Liver (tissue), 9 donors: ENCODE data around the gene GSTP1. TPM values are rescaled to one million over a fixed set of nuclear protein-coding genes. Genes with fewer than 3 reads are reported as not detected.

Source experiments
- DNase-seq: peaks from one replicate; pipeline ENCODE4 v3.0.0-alpha.2; 2017; ENCODE audit warnings: low spot score
- H3K27ac ChIP-seq, 2 donors: one replicate each; pipeline ENCODE4 v1.7.0; 2013; ENCODE audit warnings: inconsistent platforms in 2 of 2, low read length in 2 of 2, control low read depth in 1 of 2, low read depth in 1 of 2, mild to moderate bottlenecking in 1 of 2
- H3K27me3 ChIP-seq, 4 donors: one replicate each; pipeline versions ENCODE4 v1.6.1 to v1.7.0; 2013; ENCODE audit warnings: low read length in 3 of 4, inconsistent platforms in 1 of 4, mild to moderate bottlenecking in 1 of 4, moderate library complexity in 1 of 4; ENCODE audit not compliant: control insufficient read depth in 4 of 4, insufficient read depth in 4 of 4
- H3K36me3 ChIP-seq, 4 donors: one replicate each; pipeline versions ENCODE4 v1.6.1 to v1.7.0; 2013; ENCODE audit warnings: low read length in 3 of 4, mild to moderate bottlenecking in 3 of 4, low read depth in 1 of 4, moderate library complexity in 1 of 4; ENCODE audit not compliant: control insufficient read depth in 4 of 4, insufficient read depth in 3 of 4
- H3K4me1 ChIP-seq, 4 donors: one replicate each; pipeline versions ENCODE4 v1.6.1 to v1.7.0; 2013; ENCODE audit warnings: low read length in 3 of 4, mild to moderate bottlenecking in 3 of 4, moderate library complexity in 1 of 4; ENCODE audit not compliant: control insufficient read depth in 4 of 4, insufficient read depth in 4 of 4
- H3K4me3 ChIP-seq, 3 donors: one replicate each; pipeline versions ENCODE4 v1.6.1 to v1.7.0; 2013; ENCODE audit warnings: low read length in 3 of 3, control low read depth in 1 of 3, low read depth in 1 of 3, mild to moderate bottlenecking in 1 of 3
- H3K9ac ChIP-seq, 2 donors: one replicate each; pipeline ENCODE4 v1.7.0; 2013; ENCODE audit warnings: low read length in 2 of 2, mild to moderate bottlenecking in 2 of 2, moderate library complexity in 2 of 2, control low read depth in 1 of 2, low read depth in 1 of 2
- H3K9me3 ChIP-seq, 4 donors: one replicate each; pipeline versions ENCODE4 v1.6.1 to v1.7.0; 2013; ENCODE audit warnings: low read length in 3 of 4; ENCODE audit not compliant: control insufficient read depth in 4 of 4
- EGR1 ChIP-seq, 2 donors: IDR thresholded peaks; 2 replicates each; pipeline ENCODE4 v1.6.1; 2016 to 2018; ENCODE audit warnings: antibody characterized with exemption in 2 of 2, low read depth in 2 of 2
- FOXA1 ChIP-seq: IDR thresholded peaks from 2 replicates; pipeline ENCODE4 v1.6.1; 2016; ENCODE audit warnings: antibody characterized with exemption
- FOXA2 ChIP-seq: IDR thresholded peaks from 2 replicates; pipeline ENCODE4 v1.6.1; 2016; ENCODE audit warnings: antibody characterized with exemption
- GABPA ChIP-seq, 2 donors: IDR thresholded peaks in 1 of 2; conservative IDR thresholded peaks in 1 of 2; 2 replicates each; pipeline ENCODE4 v1.6.1; 2016; ENCODE audit warnings: antibody characterized with exemption in 2 of 2, mild to moderate bottlenecking in 1 of 2, moderate library complexity in 1 of 2
- HNF4A ChIP-seq, 2 donors: conservative IDR thresholded peaks; 2 replicates each; pipeline ENCODE4 v1.6.1; 2016; ENCODE audit warnings: antibody characterized with exemption in 2 of 2, mild to moderate bottlenecking in 2 of 2
- JUND ChIP-seq, 2 donors: IDR thresholded peaks; 2 replicates each; pipeline ENCODE4 v1.6.1; 2016; ENCODE audit warnings: antibody characterized with exemption in 2 of 2
- MAX ChIP-seq: IDR thresholded peaks from 2 replicates; pipeline ENCODE4 v1.6.1; 2016; ENCODE audit warnings: antibody characterized with exemption
- NR2F2 ChIP-seq: IDR thresholded peaks from 2 replicates; pipeline ENCODE4 v1.6.1; 2016; ENCODE audit warnings: antibody characterized with exemption
- RAD21 ChIP-seq, 2 donors: IDR thresholded peaks; 2 replicates each; pipeline ENCODE4 v1.6.1; 2016; ENCODE audit warnings: antibody characterized with exemption in 2 of 2, mild to moderate bottlenecking in 2 of 2
- RXRA ChIP-seq, 2 donors: IDR thresholded peaks; 2 replicates each; pipeline ENCODE4 v1.6.1; 2017 to 2018; ENCODE audit warnings: antibody characterized with exemption in 2 of 2, mild to moderate bottlenecking in 1 of 2
- SP1 ChIP-seq: IDR thresholded peaks from 2 replicates; pipeline ENCODE4 v1.6.1; 2018; ENCODE audit warnings: antibody characterized with exemption, mild to moderate bottlenecking
- TAF1 ChIP-seq: conservative IDR thresholded peaks from 2 replicates; pipeline ENCODE4 v1.6.1; 2016; ENCODE audit warnings: antibody characterized with exemption, mild to moderate bottlenecking
- YY1 ChIP-seq: IDR thresholded peaks from 2 replicates; pipeline ENCODE4 v1.6.1; 2016; ENCODE audit warnings: antibody characterized with exemption, mild to moderate bottlenecking
- ZBTB33 ChIP-seq: IDR thresholded peaks from 2 replicates; pipeline ENCODE4 v1.6.1; 2016; ENCODE audit warnings: antibody characterized with exemption
- WGBS: extraction: QIAGEN DNeasy Blood & Tissue Kit; methylation state at CpG from one replicate; pipeline ENCODE4 v1.1.7; 2013; 5-methylcytosine and 5-hydroxymethylcytosine counted together
- polyA plus RNA-seq, 2 donors: library from polyadenylated mRNA; stranded (reverse) in 1 of 2; unstranded in 1 of 2; fragments of 200-250 nt in 1 of 2; fragments of >200 nt in 1 of 2; fragmentation: Nextera tagmentation in 1 of 2; extraction: Ambion mirVana in 1 of 2; gene quantifications; one replicate each; pipeline versions ENCODE4 v1.2.1 to v1.2.3, GENCODE V29; 2013 to 2015
- total RNA-seq, 2 donors: library from RNA; depleted of rRNA; stranded (reverse); fragments of >200 nt; gene quantifications; one replicate each; pipeline ENCODE4 v1.2.3, GENCODE V29; 2014
- TF ChIP-seq, protein P1 (sequence below): fragments of 150-350 bp; IDR thresholded peaks from 2 replicates; pipeline ENCODE4 v1.5.1; 2017; ENCODE audit warnings: improper control_type of control experiment, low read depth, low read length; ENCODE audit not compliant: missing input control
- TF ChIP-seq, protein P2 (sequence below): IDR thresholded peaks from 2 replicates; pipeline ENCODE4 v1.6.1; 2016; ENCODE audit warnings: antibody characterized with exemption
- TF ChIP-seq, protein P3 (sequence below): IDR thresholded peaks from 2 replicates; pipeline ENCODE4 v1.6.1; 2016; ENCODE audit warnings: antibody characterized with exemption, mild to moderate bottlenecking
- donor health status: healthy.
- donor health status: healthy.
- donor health status: healthy.
- donor health status: healthy.
- donor health status: healthy.

GSTP1 gene
- total and polyA plus RNA-seq, 4 donors, result 25.6 to 228 (median 44.8) TPM

GRCh38 chr11:67592880-67593564 is 9.4 kb downstream of the GSTP1 start:
- Histone ChIP-seq H3K9me3 (no peaks in the 10 kb centered on the region), H3K27ac (no peak overlapping the region), H3K9ac (no peak overlapping the region), H3K4me1 (no peaks in the 10 kb centered on the region), H3K36me3 (no peaks in the 10 kb centered on the region), H3K4me3 (no peak overlapping the region), H3K27me3 (no peaks in the 10 kb centered on the region)
- no peak for DNase-seq
- TF ChIP-seq EGR1 (IDR thresholded peaks at IDR 0.05; ENCODE audit: low read depth in 2 of 2) (no peak), ZBTB33 (no peak), RAD21 (IDR thresholded peaks at IDR 0.05) (no peak), GABPA (IDR thresholded peaks at IDR 0.05 in 1 of 2, conservative IDR thresholded peaks at IDR 0.05 in 1 of 2) (no peak), TAF1 (no peak), SP1 (no peak), FOXA1 (no peak), MAX (no peak), JUND (IDR thresholded peaks at IDR 0.05) (no peak), YY1 (no peak), NR2F2 (no peak)
- TF ChIP-seq, protein P1, sequence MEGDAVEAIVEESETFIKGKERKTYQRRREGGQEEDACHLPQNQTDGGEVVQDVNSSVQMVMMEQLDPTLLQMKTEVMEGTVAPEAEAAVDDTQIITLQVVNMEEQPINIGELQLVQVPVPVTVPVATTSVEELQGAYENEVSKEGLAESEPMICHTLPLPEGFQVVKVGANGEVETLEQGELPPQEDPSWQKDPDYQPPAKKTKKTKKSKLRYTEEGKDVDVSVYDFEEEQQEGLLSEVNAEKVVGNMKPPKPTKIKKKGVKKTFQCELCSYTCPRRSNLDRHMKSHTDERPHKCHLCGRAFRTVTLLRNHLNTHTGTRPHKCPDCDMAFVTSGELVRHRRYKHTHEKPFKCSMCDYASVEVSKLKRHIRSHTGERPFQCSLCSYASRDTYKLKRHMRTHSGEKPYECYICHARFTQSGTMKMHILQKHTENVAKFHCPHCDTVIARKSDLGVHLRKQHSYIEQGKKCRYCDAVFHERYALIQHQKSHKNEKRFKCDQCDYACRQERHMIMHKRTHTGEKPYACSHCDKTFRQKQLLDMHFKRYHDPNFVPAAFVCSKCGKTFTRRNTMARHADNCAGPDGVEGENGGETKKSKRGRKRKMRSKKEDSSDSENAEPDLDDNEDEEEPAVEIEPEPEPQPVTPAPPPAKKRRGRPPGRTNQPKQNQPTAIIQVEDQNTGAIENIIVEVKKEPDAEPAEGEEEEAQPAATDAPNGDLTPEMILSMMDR, result no peak
- TF ChIP-seq, protein P2, sequence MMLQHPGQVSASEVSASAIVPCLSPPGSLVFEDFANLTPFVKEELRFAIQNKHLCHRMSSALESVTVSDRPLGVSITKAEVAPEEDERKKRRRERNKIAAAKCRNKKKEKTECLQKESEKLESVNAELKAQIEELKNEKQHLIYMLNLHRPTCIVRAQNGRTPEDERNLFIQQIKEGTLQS, result no peak
- 84% methylated on average over 12 of the region's 12 CpGs for WGBS

- Histone ChIP-seq H3K4me3 (no peak overlapping the region), H3K27me3 (no peaks in the 10 kb centered on the region), H3K27ac (no peak overlapping the region), H3K36me3 (no peaks in the 10 kb centered on the region), H3K9ac (no peak overlapping the region), H3K9me3 (no peaks in the 10 kb centered on the region), H3K4me1 (no peaks in the 10 kb centered on the region)
- no peak for TF ChIP-seq FOXA2
- TF ChIP-seq YY1, result no peak
- no peak for TF ChIP-seq EGR1 (IDR thresholded peaks at IDR 0.05; ENCODE audit: low read depth in 2 of 2)
- DNase-seq, result no peak
- WGBS, result 70% methylated on average over 3 of the region's 3 CpGs
These were observed 9.9 kb downstream of the GSTP1 start for GRCh38 chr11:67593565-67593905.

- H3K9me3 ChIP-seq, result no peaks in the 10 kb centered on the region
- TF ChIP-seq RXRA (IDR thresholded peaks at IDR 0.05), result no peak
- no peak for TF ChIP-seq HNF4A (conservative IDR thresholded peaks at IDR 0.05)
- TF ChIP-seq, protein P1, result no peak
- TF ChIP-seq, protein P2, result no peak
- TF ChIP-seq FOXA1, result no peak
- TF ChIP-seq NR2F2, result no peak
- TF ChIP-seq EGR1 (IDR thresholded peaks at IDR 0.05; ENCODE audit: low read depth in 2 of 2), result no peak
- no peak for TF ChIP-seq RAD21 (IDR thresholded peaks at IDR 0.05)
- TF ChIP-seq, protein P3, sequence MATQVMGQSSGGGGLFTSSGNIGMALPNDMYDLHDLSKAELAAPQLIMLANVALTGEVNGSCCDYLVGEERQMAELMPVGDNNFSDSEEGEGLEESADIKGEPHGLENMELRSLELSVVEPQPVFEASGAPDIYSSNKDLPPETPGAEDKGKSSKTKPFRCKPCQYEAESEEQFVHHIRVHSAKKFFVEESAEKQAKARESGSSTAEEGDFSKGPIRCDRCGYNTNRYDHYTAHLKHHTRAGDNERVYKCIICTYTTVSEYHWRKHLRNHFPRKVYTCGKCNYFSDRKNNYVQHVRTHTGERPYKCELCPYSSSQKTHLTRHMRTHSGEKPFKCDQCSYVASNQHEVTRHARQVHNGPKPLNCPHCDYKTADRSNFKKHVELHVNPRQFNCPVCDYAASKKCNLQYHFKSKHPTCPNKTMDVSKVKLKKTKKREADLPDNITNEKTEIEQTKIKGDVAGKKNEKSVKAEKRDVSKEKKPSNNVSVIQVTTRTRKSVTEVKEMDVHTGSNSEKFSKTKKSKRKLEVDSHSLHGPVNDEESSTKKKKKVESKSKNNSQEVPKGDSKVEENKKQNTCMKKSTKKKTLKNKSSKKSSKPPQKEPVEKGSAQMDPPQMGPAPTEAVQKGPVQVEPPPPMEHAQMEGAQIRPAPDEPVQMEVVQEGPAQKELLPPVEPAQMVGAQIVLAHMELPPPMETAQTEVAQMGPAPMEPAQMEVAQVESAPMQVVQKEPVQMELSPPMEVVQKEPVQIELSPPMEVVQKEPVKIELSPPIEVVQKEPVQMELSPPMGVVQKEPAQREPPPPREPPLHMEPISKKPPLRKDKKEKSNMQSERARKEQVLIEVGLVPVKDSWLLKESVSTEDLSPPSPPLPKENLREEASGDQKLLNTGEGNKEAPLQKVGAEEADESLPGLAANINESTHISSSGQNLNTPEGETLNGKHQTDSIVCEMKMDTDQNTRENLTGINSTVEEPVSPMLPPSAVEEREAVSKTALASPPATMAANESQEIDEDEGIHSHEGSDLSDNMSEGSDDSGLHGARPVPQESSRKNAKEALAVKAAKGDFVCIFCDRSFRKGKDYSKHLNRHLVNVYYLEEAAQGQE, result no peak
- no peak overlapping the region for H3K27ac ChIP-seq
- no peak overlapping the region for H3K9ac ChIP-seq
- H3K27me3 ChIP-seq, result no peaks in the 10 kb centered on the region
- no peaks in the 10 kb centered on the region for H3K4me1 ChIP-seq
- H3K4me3 ChIP-seq, result no peak overlapping the region
- no peaks in the 10 kb centered on the region for H3K36me3 ChIP-seq
- WGBS, result 73% methylated on average over 3 of the region's 3 CpGs
- no peak for DNase-seq
These were observed 10.9 kb downstream of the GSTP1 start for GRCh38 chr11:67594480-67594879.
